Dermis blood vessel endothelial cell (primary cell): ENCODE measurements around the gene MKKS. TPM values are rescaled to one million over a fixed set of nuclear protein-coding genes. Genes with fewer than 3 reads are reported as not detected.
A peak's percentile ranks its signal among the peaks of the same experiment; 100 is the strongest.

Source experiments
- DNase-seq: peaks from one replicate; pipeline ENCODE4 v3.0.0; 2010
- total RNA-seq: library from RNA; depleted of rRNA; stranded (reverse); fragments of >200 nt; gene quantifications from 2 replicates; pipeline ENCODE4 v1.2.3, GENCODE V29; 2014

Gene MKKS
- total RNA-seq, result 6.5 and 11.4 TPM in 2 replicates

GRCh38 chr20:10433623-10434466 is at the start of gene MKKS:
TSS of gene MKKS (minus strand) at chr20:10434222. CDS start at chr20:10413514, 20,708 bp downstream.
- peak; percentile 96 for DNase-seq

- DNase-seq, result no peak
Measured at GRCh38 chr20:10483691-10484090, 49.7 kb upstream of the MKKS start.

GRCh38 chr20:10481676-10482075 is 47.7 kb upstream of the MKKS start:
- DNase-seq, result no peak

- no peak for DNase-seq
Measured at GRCh38 chr20:10478930-10479329, 44.9 kb upstream of the MKKS start.

GRCh38 chr20:10478205-10478604 is 44.2 kb upstream of the MKKS start:
- DNase-seq, result no peak

GRCh38 chr20:10476319-10476724 is 42.3 kb upstream of the MKKS start:
- DNase-seq, result no peak

- no peak for DNase-seq
Measured at GRCh38 chr20:10475225-10475624, 41.2 kb upstream of the MKKS start.

- DNase-seq, result no peak
Measured at GRCh38 chr20:10474606-10475184, 40.7 kb upstream of the MKKS start.

- no peak for DNase-seq
Measured at GRCh38 chr20:10472871-10473270, 38.8 kb upstream of the MKKS start.

GRCh38 chr20:10470276-10470675 is 36.3 kb upstream of the MKKS start:
- DNase-seq, result no peak

GRCh38 chr20:10469599-10469998 is 35.6 kb upstream of the MKKS start:
- peak; percentile 92 for DNase-seq

GRCh38 chr20:10469056-10469455 is 35.0 kb upstream of the MKKS start:
- DNase-seq, result no peak

- peak; percentile 64 for DNase-seq
Measured at GRCh38 chr20:10468340-10468845, 34.4 kb upstream of the MKKS start.

GRCh38 chr20:10467681-10468339 is 33.8 kb upstream of the MKKS start:
- no peak for DNase-seq

- DNase-seq, result no peak
Measured at GRCh38 chr20:10466855-10467254, 32.8 kb upstream of the MKKS start.

GRCh38 chr20:10466325-10466724 is 32.3 kb upstream of the MKKS start:
- DNase-seq, result peak; percentile 86

- no peak for DNase-seq
Measured at GRCh38 chr20:10465135-10465534, 31.1 kb upstream of the MKKS start.

- no peak for DNase-seq
Measured at GRCh38 chr20:10463622-10464021, 29.6 kb upstream of the MKKS start.

GRCh38 chr20:10462516-10462915 is 28.5 kb upstream of the MKKS start:
- no peak for DNase-seq

GRCh38 chr20:10461495-10461894 is 27.5 kb upstream of the MKKS start:
- no peak for DNase-seq

- no peak for DNase-seq
Measured at GRCh38 chr20:10454151-10454750, 20.2 kb upstream of the MKKS start.

- DNase-seq, result peak; percentile 45
Measured at GRCh38 chr20:10453241-10453640, 19.2 kb upstream of the MKKS start.

GRCh38 chr20:10449270-10449669 is 15.2 kb upstream of the MKKS start:
- no peak for DNase-seq
